HepG2 (cell line): ENCODE data around the gene ZSCAN32. TPM values are rescaled to one million over a fixed set of nuclear protein-coding genes. Genes with fewer than 3 reads are reported as not detected.

Source experiments
- BORCS8-MEF2B ChIP-seq: sonication (generic); formaldehyde crosslinking; IDR thresholded peaks from 2 replicates; pipeline ENCODE4 v1.8.0; 2022; ENCODE audit warnings: mild to moderate bottlenecking, missing genetic modification reagents
- MXD3 ChIP-seq: IDR thresholded peaks from 2 replicates; pipeline ENCODE4 v1.6.1; 2016; ENCODE audit warnings: mild to moderate bottlenecking, missing biosample characterization, missing genetic modification reagents
- PHF21A ChIP-seq: sonication (generic); formaldehyde crosslinking; IDR thresholded peaks from 2 replicates; pipeline ENCODE4 v1.5.0; 2020; ENCODE audit warnings: mild to moderate bottlenecking, missing genetic modification reagents
- POLR2AphosphoS5 ChIP-seq: IDR thresholded peaks from 2 replicates; pipeline ENCODE4 v1.6.1; 2012; ENCODE audit warnings: low read depth, low read length
- SAP130 ChIP-seq: IDR thresholded peaks from 2 replicates; pipeline ENCODE4 v1.6.1; 2016; ENCODE audit warnings: low read depth
- ZBTB3 ChIP-seq: sonication (generic); formaldehyde crosslinking; IDR thresholded peaks from 2 replicates; pipeline ENCODE4 v1.4.0; 2020; ENCODE audit warnings: low read depth, mild to moderate bottlenecking, moderate library complexity, missing genetic modification reagents, borderline replicate concordance
- ZFP62 ChIP-seq: sonication (generic); formaldehyde crosslinking; IDR thresholded peaks from 2 replicates; pipeline ENCODE4 v1.4.0; 2020; ENCODE audit warnings: missing genetic modification reagents
- ZNF337 ChIP-seq: sonication (generic); formaldehyde crosslinking; IDR thresholded peaks from 2 replicates; pipeline ENCODE4 v1.5.1; 2020; ENCODE audit warnings: missing genetic modification reagents, low read depth, mild to moderate bottlenecking, borderline replicate concordance
- ZNF407 ChIP-seq: sonication (generic); formaldehyde crosslinking; IDR thresholded peaks from one replicate; pipeline ENCODE4 v1.5.1; 2020; ENCODE audit warnings: mild to moderate bottlenecking, missing genetic modification reagents; ENCODE audit errors: not compliant biosample characterization
- ZNF44 ChIP-seq: sonication (generic); formaldehyde crosslinking; IDR thresholded peaks from 2 replicates; pipeline ENCODE4 v1.5.1; 2020; ENCODE audit warnings: mild to moderate bottlenecking, missing genetic modification reagents
- polyA plus RNA-seq, 8 experiments: library from polyadenylated mRNA; depleted of rRNA in 3 of 8; stranded (reverse) in 7 of 8; unstranded in 1 of 8; fragments of >200 nt; fragmentation: Illumina TruSeq in 4 of 8; extraction: Trizol in 4 of 8; gene quantifications; 2 replicates each; pipeline versions ENCODE4 v1.2.1 to v1.2.3, GENCODE V29; 2011 to 2016; ENCODE audit warnings: low read depth in 4 of 8, missing spikeins in 1 of 8, mixed read lengths in 1 of 8; ENCODE audit not compliant: insufficient read depth in 1 of 8
- total RNA-seq, 5 experiments: library from RNA; depleted of rRNA; stranded (reverse); fragments of >200 nt; fragmentation: Illumina TruSeq; extraction: Trizol; gene quantifications; 2 replicates each; pipeline ENCODE4 v1.2.3, GENCODE V29; 2016; ENCODE audit warnings: low read depth in 1 of 5

ZSCAN32 gene
- total and polyA plus RNA-seq, 2 of the 13 experiments (the other 11 are each of a cell fraction or from before 2014, with no cell fraction given) = 10.7 to 12.8 TPM

GRCh38 chr16:3363793-3364192 is 37.0 kb downstream of the ZSCAN32 start (continued):
- TF ChIP-seq POLR2AphosphoS5 = peak; percentile 46
- TF ChIP-seq SAP130 (CRISPR knock-in tag) = peak; percentile 45
- no peak for TF ChIP-seq ZFP62 (CRISPR knock-in tag)
- TF ChIP-seq MXD3 (CRISPR knock-in tag) = no peak
- TF ChIP-seq PHF21A (CRISPR knock-in tag) = peak; percentile 58; the same call in 1 of the 2 replicates
- no peak for TF ChIP-seq ZBTB3 (CRISPR knock-in tag)
- no peak for TF ChIP-seq ZNF44 (CRISPR knock-in tag)
- no peak for TF ChIP-seq BORCS8-MEF2B
- TF ChIP-seq ZNF407 (CRISPR knock-in tag) = no peak
- TF ChIP-seq ZNF337 (CRISPR knock-in tag) = no peak
